Nephron progenitor cell (in vitro differentiated cells): ENCODE data around the gene AP2A2.
A peak's percentile ranks its signal among the peaks of the same experiment; 100 is the strongest.

Source experiments
- DNase-seq: peaks from one replicate; pipeline ENCODE4 v3.0.0; 2021
- H3K27ac Mint-ChIP-seq: 2 replicates; pipeline ENCODE4 v1.8.0; 2021; ENCODE audit warnings: mild to moderate bottlenecking, moderate library complexity, mixed read lengths
- H3K27me3 Mint-ChIP-seq: 2 replicates; pipeline ENCODE4 v1.8.0; 2021; ENCODE audit warnings: mild to moderate bottlenecking, low read depth, mixed read lengths; ENCODE audit not compliant: poor library complexity
- H3K36me3 Mint-ChIP-seq: 2 replicates; pipeline ENCODE4 v1.8.0; 2021; ENCODE audit warnings: low read depth, mixed read lengths
- H3K4me1 Mint-ChIP-seq: 2 replicates; pipeline ENCODE4 v1.8.0; 2021; ENCODE audit warnings: mixed read lengths
- H3K4me3 Mint-ChIP-seq: 2 replicates; pipeline ENCODE4 v1.8.0; 2021; ENCODE audit warnings: mild to moderate bottlenecking, moderate library complexity, mixed read lengths
- H3K9me3 Mint-ChIP-seq: 2 replicates; pipeline ENCODE4 v1.8.0; 2021; ENCODE audit warnings: mild to moderate bottlenecking, moderate library complexity, mixed read lengths
- CTCF ChIP-seq: fragments of 200-600 bp; sonication (generic); IDR thresholded peaks from 2 replicates; pipeline ENCODE4 v1.5.0; 2021; ENCODE audit warnings: antibody characterized with exemption

AP2A2 gene

GRCh38 chr11:925496-926301, at the start of gene AP2A2:
AP2A2 (plus strand) TSS chr11:925870; CDS start chr11:926022, 152 bp downstream.
- no peaks in the 10 kb centered on the region for H3K9me3 Mint-ChIP-seq
- TF ChIP-seq CTCF: peak; percentile 45

GRCh38 chr11:876545-876944, 49.1 kb upstream of the AP2A2 start:
- H3K36me3 Mint-ChIP-seq: peaks cover 49% of the 10 kb centered on the region
- no peak overlapping the region for H3K4me3 Mint-ChIP-seq
- no peak for TF ChIP-seq CTCF
- H3K4me1 Mint-ChIP-seq: peaks cover 13% of the 10 kb centered on the region
- no peaks in the 10 kb centered on the region for H3K27me3 Mint-ChIP-seq
- DNase-seq: no peak
- H3K9me3 Mint-ChIP-seq: no peaks in the 10 kb centered on the region
- H3K27ac Mint-ChIP-seq: no peak overlapping the region

More at GRCh38 chr11:925496-926301, at the start of gene AP2A2:
- Mint-ChIP-seq H3K27me3 (no peaks in the 10 kb centered on the region), H3K4me3 (peak within 1 kb of the TSS; percentile 92), H3K36me3 (no peaks in the 10 kb centered on the region), H3K4me1 (peaks cover 28% of the 10 kb centered on the region), H3K27ac (peak within 1 kb of the TSS; percentile 45)
- DNase-seq: peak; percentile 93

GRCh38 chr11:877565-877964, 48.1 kb upstream of the AP2A2 start:
- no peaks in the 10 kb centered on the region for H3K27me3 Mint-ChIP-seq
- H3K9me3 Mint-ChIP-seq: no peaks in the 10 kb centered on the region
- no peak overlapping the region for H3K27ac Mint-ChIP-seq
- peaks cover 59% of the 10 kb centered on the region for H3K36me3 Mint-ChIP-seq
- TF ChIP-seq CTCF: no peak
- H3K4me1 Mint-ChIP-seq: peaks cover 16% of the 10 kb centered on the region
- peak; percentile 43 for DNase-seq
- H3K4me3 Mint-ChIP-seq: no peak overlapping the region

- no peaks in the 10 kb centered on the region for H3K27me3 Mint-ChIP-seq
- H3K4me1 Mint-ChIP-seq: peaks cover 18% of the 10 kb centered on the region
- no peaks in the 10 kb centered on the region for H3K9me3 Mint-ChIP-seq
- H3K36me3 Mint-ChIP-seq: peaks cover 50% of the 10 kb centered on the region
- TF ChIP-seq CTCF: no peak
- H3K4me3 Mint-ChIP-seq: no peak overlapping the region
- no peak overlapping the region for H3K27ac Mint-ChIP-seq
- no peak for DNase-seq
Observed at GRCh38 chr11:880447-880846, 45.2 kb upstream of the AP2A2 start.

GRCh38 chr11:882596-882995, 43.1 kb upstream of the AP2A2 start:
- H3K4me3 Mint-ChIP-seq: no peak overlapping the region
- no peak for TF ChIP-seq CTCF
- no peak overlapping the region for H3K27ac Mint-ChIP-seq
- no peaks in the 10 kb centered on the region for H3K9me3 Mint-ChIP-seq
- DNase-seq: no peak
- peaks cover 17% of the 10 kb centered on the region for H3K4me1 Mint-ChIP-seq
- H3K36me3 Mint-ChIP-seq: peaks cover 49% of the 10 kb centered on the region
- H3K27me3 Mint-ChIP-seq: no peaks in the 10 kb centered on the region

- no peak for DNase-seq
- Mint-ChIP-seq H3K4me1 (peaks cover 13% of the 10 kb centered on the region), H3K27me3 (no peaks in the 10 kb centered on the region), H3K27ac (no peak overlapping the region), H3K4me3 (no peak overlapping the region), H3K9me3 (no peaks in the 10 kb centered on the region), H3K36me3 (peaks cover 46% of the 10 kb centered on the region)
- TF ChIP-seq CTCF: no peak
Observed at GRCh38 chr11:883527-883926, 42.1 kb upstream of the AP2A2 start.
